Measurements from ENCODE around the gene ZNF467.

- TF ChIP-seq EP300 (IDR thresholded peaks at IDR 0.05; ENCODE audit: low read depth) = no peak
- TF ChIP-seq CTCF (IDR thresholded peaks at IDR 0.05) = no peak
- no peak for TF ChIP-seq POLR2A (IDR thresholded peaks at IDR 0.05)
Observed at GRCh38 chr7:149801816-149802215, 28.4 kb upstream of the ZNF467 start.
